Activated T-cell treated with anti-CD3 and anti-CD28 coated beads, Interleukin-2, amount 50 U/mL, for 4 hours (primary cell): ENCODE measurements around the gene SKAP1. TPM values are rescaled to one million over a fixed set of nuclear protein-coding genes. Genes with fewer than 3 reads are reported as not detected.
"Not testable (repeated sequence)": the region's sequence is repeated elsewhere in the genome, so short reads cannot be mapped to it uniquely, and the experiment has no call there.

Experiments used
- ATAC-seq, 2 donors: fragments of 200-7000 bp; cut with Tn5 transposase; one replicate each; pipeline ENCODE4 v1.10.0; 2021
- DNase-seq: peaks from one replicate; pipeline ENCODE4 v3.0.0-alpha.2; 2020
- H3K27me3 Mint-ChIP-seq: one replicate; pipeline ENCODE4 v1.8.0; 2021; ENCODE audit warnings: low read depth, mixed read lengths
- H3K36me3 Mint-ChIP-seq: one replicate; pipeline ENCODE4 v1.8.0; 2022; ENCODE audit warnings: mixed read lengths; ENCODE audit not compliant: insufficient read depth
- H3K4me1 Mint-ChIP-seq: one replicate; pipeline ENCODE4 v1.8.0; 2021; ENCODE audit warnings: low read depth, mixed read lengths
- H3K4me3 Mint-ChIP-seq: one replicate; pipeline ENCODE4 v1.8.0; 2021; ENCODE audit warnings: mild to moderate bottlenecking, moderate library complexity, mixed read lengths
- H3K9me3 Mint-ChIP-seq: one replicate; pipeline ENCODE4 v1.8.0; 2021; ENCODE audit warnings: mixed read lengths
- total RNA-seq, 3 donors: library from RNA; stranded (reverse); gene quantifications; one replicate each; pipeline ENCODE4 v1.2.1, GENCODE V29; 2021

Gene SKAP1
- total RNA-seq, 3 donors from 2014 or later = 25.8 to 33.9 (median 28.7) TPM

GRCh38 chr17:48269209-48269608 is 160.8 kb downstream of the SKAP1 start:
- Mint-ChIP-seq H3K9me3 (no peaks in the 10 kb centered on the region), H3K4me1 (peaks cover 21% of the 10 kb centered on the region), H3K36me3 (no peaks in the 10 kb centered on the region), H3K4me3 (no peak overlapping the region), H3K27me3 (no peaks in the 10 kb centered on the region)
- no peak for ATAC-seq
- DNase-seq = no peak

- Mint-ChIP-seq H3K4me3 (no peak overlapping the region), H3K4me1 (peaks cover 23% of the 10 kb centered on the region), H3K9me3 (no peaks in the 10 kb centered on the region), H3K36me3 (peaks cover 9% of the 10 kb centered on the region), H3K27me3 (no peaks in the 10 kb centered on the region)
- ATAC-seq (no peak), DNase-seq (no peak)
These were observed 166.3 kb downstream of the SKAP1 start for GRCh38 chr17:48263731-48264035.

GRCh38 chr17:48262982-48263730 is 166.9 kb downstream of the SKAP1 start:
- peaks cover 23% of the 10 kb centered on the region for H3K4me1 Mint-ChIP-seq
- H3K36me3 Mint-ChIP-seq = peaks cover 10% of the 10 kb centered on the region
- no peak for DNase-seq
- H3K9me3 Mint-ChIP-seq = no peaks in the 10 kb centered on the region
- H3K27me3 Mint-ChIP-seq = no peaks in the 10 kb centered on the region
- no peak for ATAC-seq
- H3K4me3 Mint-ChIP-seq = no peak overlapping the region

GRCh38 chr17:48261297-48261880 is 168.6 kb downstream of the SKAP1 start:
- no peaks in the 10 kb centered on the region for H3K27me3 Mint-ChIP-seq
- no peaks in the 10 kb centered on the region for H3K9me3 Mint-ChIP-seq
- DNase-seq (no peak), ATAC-seq (no peak)
- peaks cover 22% of the 10 kb centered on the region for H3K4me1 Mint-ChIP-seq
- H3K4me3 Mint-ChIP-seq = no peak overlapping the region
- peaks cover 16% of the 10 kb centered on the region for H3K36me3 Mint-ChIP-seq

- Mint-ChIP-seq H3K4me3 (no peak overlapping the region), H3K27me3 (no peaks in the 10 kb centered on the region), H3K4me1 (peaks cover 10% of the 10 kb centered on the region), H3K9me3 (no peaks in the 10 kb centered on the region), H3K36me3 (peaks cover 18% of the 10 kb centered on the region)
- ATAC-seq = no peak
- no peak for DNase-seq
These were observed 170.2 kb downstream of the SKAP1 start for GRCh38 chr17:48259694-48260291.

- ATAC-seq (no peak), DNase-seq (no peak)
- Mint-ChIP-seq H3K9me3 (no peaks in the 10 kb centered on the region), H3K27me3 (no peaks in the 10 kb centered on the region), H3K4me1 (peaks cover 4% of the 10 kb centered on the region), H3K4me3 (no peak overlapping the region), H3K36me3 (peaks cover 19% of the 10 kb centered on the region)
These were observed 171.7 kb downstream of the SKAP1 start for GRCh38 chr17:48258331-48258730.

- Mint-ChIP-seq H3K4me1 (peaks cover 3% of the 10 kb centered on the region), H3K4me3 (no peak overlapping the region)
- no peak for ATAC-seq
These were observed 174.3 kb downstream of the SKAP1 start for GRCh38 chr17:48255759-48256158.

GRCh38 chr17:48254896-48255295 is 175.1 kb downstream of the SKAP1 start:
- Mint-ChIP-seq H3K4me3 (no peak overlapping the region), H3K36me3 (peaks cover 10% of the 10 kb centered on the region), H3K9me3 (no peaks in the 10 kb centered on the region), H3K4me1 (peaks cover 3% of the 10 kb centered on the region), H3K27me3 (no peaks in the 10 kb centered on the region)
- DNase-seq (no peak), ATAC-seq (no peak)

More at GRCh38 chr17:48255759-48256158, 174.3 kb downstream of the SKAP1 start:
- H3K27me3 Mint-ChIP-seq = no peaks in the 10 kb centered on the region
- DNase-seq = no peak
- H3K9me3 Mint-ChIP-seq = no peaks in the 10 kb centered on the region
- peaks cover 10% of the 10 kb centered on the region for H3K36me3 Mint-ChIP-seq

GRCh38 chr17:48253975-48254374 is 176.0 kb downstream of the SKAP1 start:
- ATAC-seq (no peak), DNase-seq (no peak)
- peaks cover 10% of the 10 kb centered on the region for H3K36me3 Mint-ChIP-seq
- H3K27me3 Mint-ChIP-seq = no peaks in the 10 kb centered on the region
- peaks cover 3% of the 10 kb centered on the region for H3K4me1 Mint-ChIP-seq
- H3K4me3 Mint-ChIP-seq = no peak overlapping the region
- H3K9me3 Mint-ChIP-seq = no peaks in the 10 kb centered on the region

GRCh38 chr17:48251950-48252349 is 178.1 kb downstream of the SKAP1 start:
- no peaks in the 10 kb centered on the region for H3K9me3 Mint-ChIP-seq
- ATAC-seq (no peak), DNase-seq (no peak)
- no peaks in the 10 kb centered on the region for H3K27me3 Mint-ChIP-seq
- H3K4me1 Mint-ChIP-seq = peaks cover 6% of the 10 kb centered on the region
- no peak overlapping the region for H3K4me3 Mint-ChIP-seq
- peaks cover 8% of the 10 kb centered on the region for H3K36me3 Mint-ChIP-seq

- Mint-ChIP-seq H3K4me1 (peaks cover 11% of the 10 kb centered on the region), H3K27me3 (no peaks in the 10 kb centered on the region), H3K4me3 (no peak overlapping the region), H3K9me3 (no peaks in the 10 kb centered on the region), H3K36me3 (peaks cover 5% of the 10 kb centered on the region)
- DNase-seq (no peak), ATAC-seq (no peak)
These were observed 179.1 kb downstream of the SKAP1 start for GRCh38 chr17:48250949-48251348.

- not testable (repeated sequence) for H3K27me3 Mint-ChIP-seq, ATAC-seq, H3K9me3 Mint-ChIP-seq, H3K4me3 Mint-ChIP-seq, H3K36me3 Mint-ChIP-seq, DNase-seq
- H3K4me1 Mint-ChIP-seq = peaks cover 17% of the 10 kb centered on the region
These were observed 180.0 kb downstream of the SKAP1 start for GRCh38 chr17:48250059-48250458.

- Mint-ChIP-seq H3K4me3 (no peak overlapping the region), H3K4me1 (peaks cover 36% of the 10 kb centered on the region), H3K27me3 (no peaks in the 10 kb centered on the region), H3K9me3 (no peaks in the 10 kb centered on the region), H3K36me3 (peaks cover 3% of the 10 kb centered on the region)
- ATAC-seq = no peak
- DNase-seq = no peak
These were observed 182.4 kb downstream of the SKAP1 start for GRCh38 chr17:48247603-48248002.

GRCh38 chr17:48247038-48247437 is 183.0 kb downstream of the SKAP1 start:
- H3K27me3 Mint-ChIP-seq = no peaks in the 10 kb centered on the region
- DNase-seq (no peak), ATAC-seq (no peak)
- peaks cover 41% of the 10 kb centered on the region for H3K4me1 Mint-ChIP-seq
- H3K9me3 Mint-ChIP-seq = no peaks in the 10 kb centered on the region
- H3K4me3 Mint-ChIP-seq = no peak overlapping the region
- H3K36me3 Mint-ChIP-seq = peaks cover 3% of the 10 kb centered on the region

GRCh38 chr17:48246612-48247011 is 183.4 kb downstream of the SKAP1 start:
- Mint-ChIP-seq H3K4me3 (no peak overlapping the region), H3K36me3 (peaks cover 3% of the 10 kb centered on the region), H3K4me1 (peaks cover 46% of the 10 kb centered on the region), H3K9me3 (no peaks in the 10 kb centered on the region), H3K27me3 (no peaks in the 10 kb centered on the region)
- ATAC-seq (no peak), DNase-seq (no peak)
